Endothelial cell of umbilical vein (primary cell): Measurements from ENCODE around the gene RNF214. TPM values are rescaled to one million over a fixed set of nuclear protein-coding genes. Genes with fewer than 3 reads are reported as not detected.

Experiments
- BruUV-seq: library from RNA; stranded (reverse); fragments of 400-500 nt; replicated peaks from 2 replicates; lab custom pipeline; 2021; lab: Mats Ljungman, UMichigan
- CTCF ChIA-PET: fragments of 300-600, 350-600 bp; sonication (Branson Sonifier 250); formaldehyde crosslinking; loops from one replicate; lab custom pipeline; 2021; ENCODE audit warnings: antibody characterized with exemption, inconsistent platforms; lab: Charles Lee
- POLR2A ChIA-PET: fragments of 300-600, 350-600 bp; sonication (Branson Sonifier 250); formaldehyde crosslinking; loops from one replicate; lab custom pipeline; 2021; ENCODE audit warnings: antibody characterized with exemption, inconsistent platforms; lab: Charles Lee
- DNase-seq: peaks from one replicate; pipeline ENCODE4 v3.0.0-alpha.2; 2011; ENCODE audit warnings: low read depth, low spot score
- FAIRE-seq: peaks from 2 replicates; lab custom pipeline; 2011; peaks lifted over from hg19 to GRCh38; lab: Jason Lieb, UNC
- H2AFZ ChIP-seq: 2 replicates; pipeline ENCODE4 v1.6.0; 2012; ENCODE audit warnings: low read depth, low read length, control low read depth, inconsistent platforms
- H3K27ac ChIP-seq: 2 replicates; pipeline ENCODE4 v1.5.1; 2011; ENCODE audit warnings: low read depth, mild to moderate bottlenecking, control low read depth, low read length, moderate library complexity; ENCODE audit not compliant: insufficient read depth
- H3K27me3 ChIP-seq, 2 experiments: 2 replicates each; pipeline versions ENCODE4 v1.6.0 to v1.6.1; 2011; ENCODE audit warnings: low read length in 2 of 2, mixed read lengths in 1 of 2; ENCODE audit not compliant: control insufficient read depth in 2 of 2, insufficient read depth in 2 of 2
- H3K36me3 ChIP-seq, 2 experiments: 2 replicates in 1 of 2; 3 replicates in 1 of 2; pipeline ENCODE4 v1.5.1; 2011; ENCODE audit warnings: low read length in 2 of 2, mild to moderate bottlenecking in 1 of 2, moderate library complexity in 1 of 2; ENCODE audit not compliant: control insufficient read depth in 2 of 2, insufficient read depth in 2 of 2; ENCODE audit errors: extremely low read depth in 1 of 2
- H3K4me1 ChIP-seq: 3 replicates; pipeline ENCODE4 v1.5.1; 2011; ENCODE audit warnings: mild to moderate bottlenecking, low read length; ENCODE audit not compliant: control insufficient read depth, insufficient read depth; ENCODE audit errors: extremely low read depth
- H3K4me2 ChIP-seq: 2 replicates; pipeline ENCODE4 v1.6.1; 2011; ENCODE audit warnings: low read length, control low read depth, mixed read lengths; ENCODE audit not compliant: insufficient read depth
- H3K4me3 ChIP-seq, 3 experiments: fragments of 200-600 bp in 1 of 3; sonication (generic), shearing (Covaris generic) in 1 of 3; replicated peaks in 1 of 3; 2 replicates each; pipeline ENCODE4 v1.5.1; 2011 to 2016; ENCODE audit warnings: control low read depth in 3 of 3, low read length in 3 of 3, mild to moderate bottlenecking in 2 of 3, inconsistent platforms in 1 of 3, low read depth in 1 of 3, moderate library complexity in 1 of 3; ENCODE audit not compliant: insufficient read depth in 1 of 3
- H3K79me2 ChIP-seq: 2 replicates; pipeline ENCODE4 v1.6.0; 2012; ENCODE audit warnings: low read length, inconsistent platforms; ENCODE audit not compliant: control insufficient read depth, insufficient read depth
- H3K9ac ChIP-seq: replicated peaks from 2 replicates; pipeline ENCODE3; 2011; ENCODE audit warnings: low read length, control low read depth; ENCODE audit not compliant: insufficient read depth; ENCODE audit errors: extremely low read depth
- H3K9me1 ChIP-seq: replicated peaks from 3 replicates; pipeline ENCODE4 v1.6.0; 2011; ENCODE audit warnings: mild to moderate bottlenecking, low read length; ENCODE audit not compliant: control insufficient read depth, insufficient read depth; ENCODE audit errors: extremely low read depth
- H3K9me3 ChIP-seq: replicated peaks from 2 replicates; pipeline ENCODE4 v1.5.1; 2012; ENCODE audit warnings: low read length, inconsistent platforms; ENCODE audit not compliant: control insufficient read depth, insufficient read depth
- H4K20me1 ChIP-seq: replicated peaks from 2 replicates; pipeline ENCODE3; 2011; ENCODE audit warnings: mild to moderate bottlenecking, low read length; ENCODE audit not compliant: control insufficient read depth, insufficient read depth; ENCODE audit errors: extremely low read depth
- CTCF ChIP-seq, 2 donors: IDR thresholded peaks; 1 replicate in 1 of 2; 2 replicates in 1 of 2; pipeline ENCODE4 v1.5.1; 2011; ENCODE audit warnings: low read length in 2 of 2, mild to moderate bottlenecking in 2 of 2, moderate library complexity in 2 of 2, control low read depth in 1 of 2, inconsistent platforms in 1 of 2, low read depth in 1 of 2; ENCODE audit not compliant: insufficient read depth in 1 of 2; ENCODE audit errors: extremely low read depth in 1 of 2
- EZH2 ChIP-seq: IDR thresholded peaks from 2 replicates; pipeline ENCODE4 v1.6.1; 2012; ENCODE audit warnings: borderline replicate concordance, low read depth, mild to moderate bottlenecking, moderate library complexity, low read length, inconsistent platforms; ENCODE audit not compliant: severe bottlenecking
- FOS ChIP-seq: IDR thresholded peaks from 2 replicates; pipeline ENCODE4 v1.6.1; 2011; ENCODE audit warnings: mild to moderate bottlenecking, low read length, moderate library complexity, borderline replicate concordance; ENCODE audit not compliant: insufficient read depth
- GATA2 ChIP-seq: IDR thresholded peaks from 2 replicates; pipeline ENCODE4 v1.7.0; 2011; ENCODE audit warnings: low read depth, mild to moderate bottlenecking, moderate library complexity, mixed read lengths, low read length; ENCODE audit not compliant: insufficient read length, insufficient read depth
- JUN ChIP-seq: IDR thresholded peaks from 2 replicates; pipeline ENCODE4 v1.6.1; 2011; ENCODE audit warnings: borderline replicate concordance, low read depth; ENCODE audit not compliant: insufficient read length, insufficient read depth
- MYC ChIP-seq: IDR thresholded peaks from one replicate; pipeline ENCODE4 v1.6.1; 2011; ENCODE audit warnings: mild to moderate bottlenecking, low read depth, low read length
- POLR2A ChIP-seq: IDR thresholded peaks from 2 replicates; pipeline ENCODE4 v1.6.1; 2012; ENCODE audit warnings: low read depth, mild to moderate bottlenecking, control low read depth, low read length
- POLR2AphosphoS5 ChIP-seq: IDR thresholded peaks from 2 replicates; pipeline ENCODE4 v1.6.1; 2012; ENCODE audit warnings: low read depth, mild to moderate bottlenecking, control low read depth, low read length, moderate library complexity; ENCODE audit not compliant: insufficient read depth
- dilution Hi-C: fragments of 300-500 bp; cut with MboI; formaldehyde crosslinking; loops from one replicate; pipeline ENCODE4 v1.15.0; 2019; ENCODE audit warnings: low sequenced_read_pairs; ENCODE audit not compliant: extremely low pct_ligation_motif_present
- intact Hi-C: fragments of 100-400 bp; cut with micrococcal nuclease; formaldehyde crosslinking; loops from one replicate; pipeline ENCODE4 v1.10.0; 2022
- polyA plus RNA-seq, 4 experiments: library from polyadenylated mRNA; depleted of rRNA in 3 of 4; stranded (reverse) in 3 of 4; unstranded in 1 of 4; fragments of >200 nt; gene quantifications; 2 replicates each; pipeline versions ENCODE4 v1.2.1 to v1.2.3, GENCODE V29; 2011 to 2012; ENCODE audit warnings: missing spikeins in 1 of 4
- total RNA-seq: library from RNA; stranded (reverse); gene quantifications from 2 replicates; pipeline ENCODE4 v1.2.3, GENCODE V29; 2021
- TF ChIP-seq, protein P1 (sequence below): IDR thresholded peaks from 2 replicates; pipeline ENCODE4 v1.6.1; 2011; ENCODE audit not compliant: insufficient read depth, insufficient read length

The RNF214 gene
- total and polyA plus RNA-seq, 2 donors (not counting 3 experiments of a cell fraction or from before 2014, with no cell fraction given): 24.3 to 28.2 TPM

- TF ChIP-seq POLR2AphosphoS5 (no peak), GATA2 (no peak), CTCF (IDR thresholded peaks at IDR 0.05; ENCODE audit: extremely low read depth in 1 of 2, insufficient read depth in 1 of 2, low read depth in 1 of 2, low read length in 2 of 2) (no peak), FOS (no peak), MYC (no peak), EZH2 (no peak), POLR2A (no peak), JUN (no peak)
- TF ChIP-seq, protein P1, sequence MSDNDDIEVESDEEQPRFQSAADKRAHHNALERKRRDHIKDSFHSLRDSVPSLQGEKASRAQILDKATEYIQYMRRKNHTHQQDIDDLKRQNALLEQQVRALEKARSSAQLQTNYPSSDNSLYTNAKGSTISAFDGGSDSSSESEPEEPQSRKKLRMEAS: no peak
- Histone ChIP-seq H3K27me3 (no peaks in the 10 kb centered on the region), H3K9me3 (no peaks in the 10 kb centered on the region), H3K9me1 (no peaks in the 10 kb centered on the region), H3K9ac (no peak overlapping the region), H3K27ac (no peak overlapping the region), H3K4me2 (no peak overlapping the region), H3K36me3 (peaks cover 0 to 4% of the 10 kb centered on the region in 2 experiments), H4K20me1 (no peaks in the 10 kb centered on the region), H3K79me2 (no peaks in the 10 kb centered on the region), H2AFZ (no peak overlapping the region), H3K4me3 (no peak overlapping the region), H3K4me1 (peaks cover under 1% of the 10 kb centered on the region)
- no peak for FAIRE-seq
- POLR2A ChIA-PET: no interaction called here
- no TSS peak for BruUV-seq
- dilution Hi-C loops (no loop called here), intact Hi-C loops (loop anchor here (5.0 kb wide), 1 partner anchor 72 kb away; no protein-coding TSS in a partner anchor)
- CTCF ChIA-PET: no interaction called here
- no peak for DNase-seq
Observed at GRCh38 chr11:117204283-117205080, 28.0 kb upstream of the RNF214 start.
